GM23248 (cell line): ENCODE results near the gene BHLHE23.

Experiments used
- EZH2 ChIP-seq: fragments of 200-600 bp; sonication (generic); IDR thresholded peaks from 2 replicates; pipeline ENCODE4 v1.6.1; 2018; ENCODE audit warnings: antibody characterized with exemption, mild to moderate bottlenecking; ENCODE audit not compliant: insufficient read depth, poor library complexity, severe bottlenecking
- EZH2phosphoT487 ChIP-seq: fragments of 200-600 bp; sonication (generic); IDR thresholded peaks from 2 replicates; pipeline ENCODE4 v1.6.1; 2018; ENCODE audit warnings: antibody characterized with exemption, moderate library complexity, mild to moderate bottlenecking, low read depth; ENCODE audit not compliant: insufficient read depth

GRCh38 chr20:62977613-62978560 is 28.9 kb downstream of the BHLHE23 start:
- TF ChIP-seq EZH2phosphoT487 (no peak), EZH2 (no peak)
